ENCODE data around the gene TMX1. TPM values are rescaled to one million over a fixed set of nuclear protein-coding genes. Genes with fewer than 3 reads are reported as not detected.

The TMX1 gene
- total RNA-seq, 1 experiment from 2014 or later: 46.2 TPM

DNA sequence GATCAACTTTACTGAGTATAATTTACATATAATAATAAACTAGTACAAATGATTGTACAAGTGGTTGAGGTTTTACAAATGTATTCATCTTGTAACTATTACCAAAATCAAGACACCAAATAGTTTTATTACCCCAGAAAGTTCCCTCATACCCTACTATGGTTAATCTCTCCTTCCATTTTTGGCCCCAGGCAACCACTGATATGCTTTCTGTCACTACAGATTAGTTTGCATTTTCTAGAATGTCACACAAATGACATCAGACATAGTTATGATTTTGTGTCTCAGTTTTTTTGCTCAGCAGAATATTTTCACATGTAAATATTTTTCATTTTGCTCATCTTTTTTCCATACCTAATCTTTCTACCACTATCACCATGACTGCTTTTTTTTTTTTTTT is 49.1 kb downstream of the TMX1 start:
- TF ChIP-seq YY1 (IDR thresholded peaks at IDR 0.05; ENCODE audit: extremely low read depth, insufficient replicate concordance, low read depth, low read length) (no peak), RAD21 (IDR thresholded peaks at IDR 0.05; ENCODE audit: low read depth) (no peak), SP1 (IDR thresholded peaks at IDR 0.05; ENCODE audit: low read depth) (no peak), FOSL1 (IDR thresholded peaks at IDR 0.05; ENCODE audit: low read depth) (no peak), JUND (IDR thresholded peaks at IDR 0.05) (no peak), POLR2A (IDR thresholded peaks at IDR 0.05; ENCODE audit: borderline replicate concordance, extremely low read depth, insufficient read depth, insufficient read length) (no peak)
- TF ChIP-seq, protein P1, sequence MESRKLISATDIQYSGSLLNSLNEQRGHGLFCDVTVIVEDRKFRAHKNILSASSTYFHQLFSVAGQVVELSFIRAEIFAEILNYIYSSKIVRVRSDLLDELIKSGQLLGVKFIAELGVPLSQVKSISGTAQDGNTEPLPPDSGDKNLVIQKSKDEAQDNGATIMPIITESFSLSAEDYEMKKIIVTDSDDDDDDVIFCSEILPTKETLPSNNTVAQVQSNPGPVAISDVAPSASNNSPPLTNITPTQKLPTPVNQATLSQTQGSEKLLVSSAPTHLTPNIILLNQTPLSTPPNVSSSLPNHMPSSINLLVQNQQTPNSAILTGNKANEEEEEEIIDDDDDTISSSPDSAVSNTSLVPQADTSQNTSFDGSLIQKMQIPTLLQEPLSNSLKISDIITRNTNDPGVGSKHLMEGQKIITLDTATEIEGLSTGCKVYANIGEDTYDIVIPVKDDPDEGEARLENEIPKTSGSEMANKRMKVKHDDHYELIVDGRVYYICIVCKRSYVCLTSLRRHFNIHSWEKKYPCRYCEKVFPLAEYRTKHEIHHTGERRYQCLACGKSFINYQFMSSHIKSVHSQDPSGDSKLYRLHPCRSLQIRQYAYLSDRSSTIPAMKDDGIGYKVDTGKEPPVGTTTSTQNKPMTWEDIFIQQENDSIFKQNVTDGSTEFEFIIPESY (IDR thresholded peaks at IDR 0.05; ENCODE audit: extremely low read depth, insufficient replicate concordance, low read length): no peak
- Histone ChIP-seq H3K79me2 (ENCODE audit: insufficient read depth, low read length) (peaks cover 9% of the 10 kb centered on the region; the same call in 1 of the 2 replicates), H2AFZ (ENCODE audit: low read depth, low read length, poor library complexity, severe bottlenecking) (no peak overlapping the region), H3K27me3 (ENCODE audit: insufficient read depth, low read length) (no peaks in the 10 kb centered on the region), H3K4me1 (ENCODE audit: control insufficient read depth in 1 of 2, insufficient read depth in 2 of 2, low read length in 2 of 2) (no peaks in the 10 kb centered on the region), H4K20me1 (ENCODE audit: insufficient read depth) (0 out of 2 replicates have a peak, but pooled peaks cover 3% of the 10 kb centered on the region), H3K36me3 (ENCODE audit: control insufficient read depth in 1 of 2, insufficient read depth in 2 of 2, low read length in 2 of 2) (peaks cover 2 to 21% of the 10 kb centered on the region in 2 experiments; a peak in 2 of 4 replicates), H3K4me2 (ENCODE audit: low read length) (no peak overlapping the region), H3K27ac (ENCODE audit: low read depth, low read length) (no peak overlapping the region), H3K4me3 (replicated peaks in 1 of 2; ENCODE audit: low read depth in 1 of 2, low read length in 2 of 2) (no peak overlapping the region), H3K9me2 (ENCODE audit: insufficient read depth) (no peaks in the 10 kb centered on the region), H3K9me3 (ENCODE audit: control insufficient read depth in 1 of 2, insufficient read depth in 1 of 2, low read depth in 1 of 2, low read length in 2 of 2) (no peaks in the 10 kb centered on the region), H3K9ac (ENCODE audit: low read length) (no peak overlapping the region)
- BruUV-seq (replicated peaks): no TSS peak
- intact Hi-C loops (cut with micrococcal nuclease): loop anchor here (10.0 kb wide), 1 partner anchor 846 kb away; no protein-coding TSS in a partner anchor
- ChIA-PET CTCF (no interaction called here), POLR2A (no interaction called here), RAD21 (ENCODE audit: low non-redundant PET in 1 of 2, low total read pairs in 2 of 2, uncharacterized antibody in 2 of 2, unreplicated experiment in 2 of 2) (no interaction called here)
- DNase-seq (ENCODE audit: low read depth, low spot score) (no peak), ATAC-seq (no peak)

- no peaks in the 10 kb centered on the region for H3K9me2 ChIP-seq (ENCODE audit: insufficient read depth)
- BruUV-seq (replicated peaks): no TSS peak
- no peaks in the 10 kb centered on the region for H3K4me1 ChIP-seq (ENCODE audit: control insufficient read depth in 1 of 2, insufficient read depth in 2 of 2, low read length in 2 of 2)
- no peak overlapping the region for H2AFZ ChIP-seq (ENCODE audit: low read depth, low read length, poor library complexity, severe bottlenecking)
- no peak overlapping the region for H3K4me2 ChIP-seq (ENCODE audit: low read length)
- H3K36me3 ChIP-seq (ENCODE audit: control insufficient read depth in 1 of 2, insufficient read depth in 2 of 2, low read length in 2 of 2): peaks cover 2 to 18% of the 10 kb centered on the region in 2 experiments; a peak in 2 of 4 replicates
- CTCF ChIA-PET: no interaction called here
- POLR2A ChIA-PET: no interaction called here
- no peak overlapping the region for H3K27ac ChIP-seq (ENCODE audit: low read depth, low read length)
- RAD21 ChIA-PET (ENCODE audit: low non-redundant PET in 1 of 2, low total read pairs in 2 of 2, uncharacterized antibody in 2 of 2, unreplicated experiment in 2 of 2): no interaction called here
- no peak overlapping the region for H3K9ac ChIP-seq (ENCODE audit: low read length)
- H3K79me2 ChIP-seq (ENCODE audit: insufficient read depth, low read length): 0 out of 2 replicates have a peak, but pooled peaks cover 5% of the 10 kb centered on the region
- intact Hi-C loops (cut with micrococcal nuclease): no loop called here
- ATAC-seq (no peak), DNase-seq (ENCODE audit: low read depth, low spot score) (no peak)
- H3K27me3 ChIP-seq (ENCODE audit: insufficient read depth, low read length): no peaks in the 10 kb centered on the region
- H3K9me3 ChIP-seq (ENCODE audit: control insufficient read depth in 1 of 2, insufficient read depth in 1 of 2, low read depth in 1 of 2, low read length in 2 of 2): no peaks in the 10 kb centered on the region
- H3K4me3 ChIP-seq (replicated peaks in 1 of 2; ENCODE audit: low read depth in 1 of 2, low read length in 2 of 2): no peak overlapping the region
- H4K20me1 ChIP-seq (ENCODE audit: insufficient read depth): 0 out of 2 replicates have a peak, but pooled peaks cover 3% of the 10 kb centered on the region
- TF ChIP-seq, protein P2, sequence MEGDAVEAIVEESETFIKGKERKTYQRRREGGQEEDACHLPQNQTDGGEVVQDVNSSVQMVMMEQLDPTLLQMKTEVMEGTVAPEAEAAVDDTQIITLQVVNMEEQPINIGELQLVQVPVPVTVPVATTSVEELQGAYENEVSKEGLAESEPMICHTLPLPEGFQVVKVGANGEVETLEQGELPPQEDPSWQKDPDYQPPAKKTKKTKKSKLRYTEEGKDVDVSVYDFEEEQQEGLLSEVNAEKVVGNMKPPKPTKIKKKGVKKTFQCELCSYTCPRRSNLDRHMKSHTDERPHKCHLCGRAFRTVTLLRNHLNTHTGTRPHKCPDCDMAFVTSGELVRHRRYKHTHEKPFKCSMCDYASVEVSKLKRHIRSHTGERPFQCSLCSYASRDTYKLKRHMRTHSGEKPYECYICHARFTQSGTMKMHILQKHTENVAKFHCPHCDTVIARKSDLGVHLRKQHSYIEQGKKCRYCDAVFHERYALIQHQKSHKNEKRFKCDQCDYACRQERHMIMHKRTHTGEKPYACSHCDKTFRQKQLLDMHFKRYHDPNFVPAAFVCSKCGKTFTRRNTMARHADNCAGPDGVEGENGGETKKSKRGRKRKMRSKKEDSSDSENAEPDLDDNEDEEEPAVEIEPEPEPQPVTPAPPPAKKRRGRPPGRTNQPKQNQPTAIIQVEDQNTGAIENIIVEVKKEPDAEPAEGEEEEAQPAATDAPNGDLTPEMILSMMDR (IDR thresholded peaks at IDR 0.05 in 2 of 3, conservative IDR thresholded peaks at IDR 0.05 in 1 of 3; ENCODE audit: borderline replicate concordance in 1 of 3, insufficient read depth in 1 of 3, low read depth in 2 of 3, low read length in 2 of 3): no peak
- no peak for TF ChIP-seq SIN3A (IDR thresholded peaks at IDR 0.05; ENCODE audit: low read depth)
- TF ChIP-seq, protein P3, sequence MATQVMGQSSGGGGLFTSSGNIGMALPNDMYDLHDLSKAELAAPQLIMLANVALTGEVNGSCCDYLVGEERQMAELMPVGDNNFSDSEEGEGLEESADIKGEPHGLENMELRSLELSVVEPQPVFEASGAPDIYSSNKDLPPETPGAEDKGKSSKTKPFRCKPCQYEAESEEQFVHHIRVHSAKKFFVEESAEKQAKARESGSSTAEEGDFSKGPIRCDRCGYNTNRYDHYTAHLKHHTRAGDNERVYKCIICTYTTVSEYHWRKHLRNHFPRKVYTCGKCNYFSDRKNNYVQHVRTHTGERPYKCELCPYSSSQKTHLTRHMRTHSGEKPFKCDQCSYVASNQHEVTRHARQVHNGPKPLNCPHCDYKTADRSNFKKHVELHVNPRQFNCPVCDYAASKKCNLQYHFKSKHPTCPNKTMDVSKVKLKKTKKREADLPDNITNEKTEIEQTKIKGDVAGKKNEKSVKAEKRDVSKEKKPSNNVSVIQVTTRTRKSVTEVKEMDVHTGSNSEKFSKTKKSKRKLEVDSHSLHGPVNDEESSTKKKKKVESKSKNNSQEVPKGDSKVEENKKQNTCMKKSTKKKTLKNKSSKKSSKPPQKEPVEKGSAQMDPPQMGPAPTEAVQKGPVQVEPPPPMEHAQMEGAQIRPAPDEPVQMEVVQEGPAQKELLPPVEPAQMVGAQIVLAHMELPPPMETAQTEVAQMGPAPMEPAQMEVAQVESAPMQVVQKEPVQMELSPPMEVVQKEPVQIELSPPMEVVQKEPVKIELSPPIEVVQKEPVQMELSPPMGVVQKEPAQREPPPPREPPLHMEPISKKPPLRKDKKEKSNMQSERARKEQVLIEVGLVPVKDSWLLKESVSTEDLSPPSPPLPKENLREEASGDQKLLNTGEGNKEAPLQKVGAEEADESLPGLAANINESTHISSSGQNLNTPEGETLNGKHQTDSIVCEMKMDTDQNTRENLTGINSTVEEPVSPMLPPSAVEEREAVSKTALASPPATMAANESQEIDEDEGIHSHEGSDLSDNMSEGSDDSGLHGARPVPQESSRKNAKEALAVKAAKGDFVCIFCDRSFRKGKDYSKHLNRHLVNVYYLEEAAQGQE (IDR thresholded peaks at IDR 0.05; ENCODE audit: low read depth): no peak
- no peak for TF ChIP-seq EZH2phosphoT487 (IDR thresholded peaks at IDR 0.05; ENCODE audit: borderline replicate concordance)
- TF ChIP-seq ZNF274 (IDR thresholded peaks at IDR 0.05; ENCODE audit: low read depth, low read length): no peak
- TF ChIP-seq ZFX (IDR thresholded peaks at IDR 0.05): no peak
- no peak for TF ChIP-seq POLR2AphosphoS5 (IDR thresholded peaks at IDR 0.05; ENCODE audit: low read depth, low read length)
Observed at GRCh38 chr14:51290132-51290531, 50.1 kb downstream of the TMX1 start.
